PC-9 (cell line): ENCODE measurements around the gene RPL28.

Source experiments
- CTCF ChIP-seq: fragments of 200-600 bp; sonication (generic); conservative IDR thresholded peaks from 2 replicates; pipeline ENCODE4 v1.6.1; 2017; ENCODE audit warnings: mixed run types, antibody characterized with exemption, mild to moderate bottlenecking, moderate library complexity
- EZH2 ChIP-seq: fragments of 200-600 bp; sonication (generic); IDR thresholded peaks from 2 replicates; pipeline ENCODE4 v1.8.0; 2017; ENCODE audit warnings: antibody characterized with exemption, low read depth

DNA sequence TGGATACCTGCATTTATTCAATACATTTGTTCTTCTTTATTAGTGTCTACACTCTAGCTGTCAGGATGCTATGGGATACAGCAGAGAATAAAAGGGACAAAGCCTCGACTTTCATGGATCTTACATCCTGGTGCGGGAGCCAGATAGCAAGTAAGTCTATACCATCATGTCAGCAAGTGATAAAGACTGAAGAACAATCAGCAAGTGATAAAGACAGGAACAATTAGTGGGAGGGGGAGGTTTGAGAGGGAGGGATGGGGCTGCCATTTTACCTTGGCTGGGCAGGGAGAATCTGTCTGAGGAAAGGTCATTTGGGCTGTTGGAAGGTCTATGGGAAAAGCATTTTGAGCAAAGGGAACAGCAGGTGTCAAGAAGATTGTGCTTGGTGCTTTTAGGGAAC, 24.4 kb downstream of the RPL28 start:
- no peak for TF ChIP-seq CTCF
- no peak for TF ChIP-seq EZH2
